CD4-positive, alpha-beta T cell treated with Interleukin-10 for 1 hour (primary cell): ENCODE data around the gene GYG2.
"Not testable (repeated sequence)": the region's sequence is repeated elsewhere in the genome, so short reads cannot be mapped to it uniquely, and the experiment has no call there.

ENCODE experiments used
- DNase-seq: peaks from one replicate; pipeline ENCODE4 v3.0.0-alpha.2; 2020

GYG2 gene

DNA sequence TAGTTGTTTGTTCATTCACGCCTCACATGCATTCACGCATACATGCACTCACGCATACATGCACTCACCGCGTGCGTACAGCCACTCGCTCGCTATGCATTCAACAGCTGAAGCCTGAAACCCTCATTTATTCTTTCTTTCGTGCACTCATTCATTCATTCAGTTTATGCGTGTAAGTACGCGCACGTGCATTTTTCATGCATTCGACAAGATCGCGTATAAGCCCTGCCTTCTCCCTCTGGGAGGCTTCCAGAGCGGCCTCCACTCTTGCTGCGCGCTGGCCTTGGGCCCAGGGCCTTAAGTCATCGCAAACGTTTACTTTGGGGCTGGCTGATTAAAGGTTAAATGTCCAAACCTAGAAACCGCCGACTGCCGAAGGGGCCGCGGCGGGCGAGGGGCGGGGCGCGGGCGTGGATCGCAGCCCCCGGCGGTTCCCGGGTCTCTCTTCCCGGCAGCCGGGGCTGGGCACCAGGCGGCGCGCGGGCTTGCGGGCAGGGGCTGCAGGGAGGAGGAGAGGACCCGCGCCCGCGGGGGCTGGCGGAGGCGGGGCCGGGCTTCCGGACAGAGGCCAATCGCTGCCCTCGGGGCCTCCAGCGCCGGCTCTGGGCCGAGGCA is at the start of gene GYG2:
TSS of gene GYG2 (plus strand) at position 587 of the 615 bp plus-strand sequence. CDS start 1,259 bp downstream, outside the sequence.
- no peak for DNase-seq

DNA sequence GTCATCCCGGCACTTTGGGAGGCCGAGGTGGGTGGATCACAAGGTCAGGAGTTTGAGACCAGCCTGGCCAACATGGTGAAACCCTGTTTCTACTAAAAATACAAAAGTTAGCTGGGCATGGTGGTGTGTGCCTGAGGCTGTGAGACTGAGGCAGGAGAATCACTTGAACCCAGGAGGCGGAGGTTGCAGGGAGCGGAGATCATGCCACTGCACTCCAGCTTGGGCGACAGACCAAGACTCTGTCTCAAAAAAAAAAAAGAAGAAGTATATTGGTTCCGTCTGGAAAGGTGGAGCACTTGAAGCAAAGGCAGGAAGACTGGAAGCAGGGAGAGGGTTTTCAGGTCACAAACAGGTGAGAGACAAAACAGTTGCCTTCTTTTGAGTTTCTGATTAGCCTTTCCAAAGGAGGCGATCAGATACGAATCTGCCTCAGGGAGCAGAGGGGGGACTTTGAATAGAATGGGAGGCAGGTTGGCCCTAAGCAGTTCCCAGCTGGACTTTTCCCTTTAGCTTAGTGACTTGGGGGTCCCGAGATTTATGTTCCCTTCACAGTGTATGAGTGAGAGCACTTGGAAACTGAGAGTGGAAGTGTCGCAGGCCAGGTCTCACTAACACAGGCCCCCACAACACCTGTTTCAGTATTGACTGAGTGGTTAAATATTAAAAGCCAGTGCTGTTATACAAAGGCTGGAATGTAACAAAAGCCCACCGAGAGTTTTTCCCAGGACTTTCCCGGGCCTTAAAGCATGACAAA is 48.1 kb upstream of the GYG2 start:
- DNase-seq: not testable (repeated sequence)

DNA sequence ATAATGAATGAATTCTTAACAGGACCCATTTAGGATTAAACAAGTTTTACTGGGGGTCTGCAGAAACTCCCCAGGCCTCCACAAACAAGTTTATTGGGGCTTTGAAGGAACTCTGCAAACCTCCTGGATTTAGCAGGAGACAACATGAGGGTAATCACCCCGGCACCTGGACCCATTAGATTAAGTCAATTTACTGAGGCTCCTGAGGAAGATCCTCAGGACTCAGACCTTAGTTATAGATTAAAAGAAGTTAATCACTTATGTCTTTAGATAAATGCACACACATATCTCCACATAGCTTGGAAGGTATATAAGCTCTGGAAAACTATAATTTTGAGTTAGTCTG is 47.5 kb upstream of the GYG2 start:
- DNase-seq: no peak

DNA sequence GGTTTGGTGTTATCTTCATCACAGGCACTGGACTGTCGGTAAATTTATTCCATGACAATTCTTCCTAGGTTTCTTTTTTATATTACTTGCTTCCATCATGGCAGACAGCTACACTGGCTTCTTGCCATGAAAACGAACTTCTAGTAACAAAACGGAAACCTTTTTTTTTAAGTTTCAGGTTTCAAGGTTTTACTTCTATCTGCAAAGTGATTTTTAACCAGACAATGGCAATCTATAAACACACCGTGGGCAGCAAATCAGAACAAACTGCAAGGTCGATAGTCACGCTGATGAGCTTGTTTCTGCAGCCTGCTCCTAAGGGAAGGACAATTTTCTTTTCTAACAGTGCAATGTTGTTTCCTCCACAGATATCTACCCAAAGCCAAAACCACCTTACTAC is 47.0 kb upstream of the GYG2 start:
- DNase-seq: no peak

DNA sequence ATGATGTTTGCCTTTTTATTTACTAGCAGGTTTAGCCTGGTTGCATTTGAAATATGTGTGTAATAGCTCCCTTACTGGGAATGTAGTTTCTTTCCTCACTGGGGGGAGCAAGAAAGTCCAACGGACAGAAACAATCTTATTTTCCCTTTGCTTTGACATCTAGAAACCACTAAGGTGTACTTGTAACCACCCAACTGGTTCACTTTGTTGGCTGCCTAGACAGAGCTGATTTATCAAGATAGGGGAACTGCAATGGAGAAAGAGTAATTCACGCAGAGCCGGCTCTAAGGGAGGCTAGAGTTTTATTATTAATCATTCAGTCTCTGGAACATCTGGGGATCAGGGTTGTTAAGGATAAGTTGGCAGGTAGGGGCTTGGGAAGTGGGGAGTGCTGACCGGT is 46.6 kb upstream of the GYG2 start:
- DNase-seq: no peak

DNA sequence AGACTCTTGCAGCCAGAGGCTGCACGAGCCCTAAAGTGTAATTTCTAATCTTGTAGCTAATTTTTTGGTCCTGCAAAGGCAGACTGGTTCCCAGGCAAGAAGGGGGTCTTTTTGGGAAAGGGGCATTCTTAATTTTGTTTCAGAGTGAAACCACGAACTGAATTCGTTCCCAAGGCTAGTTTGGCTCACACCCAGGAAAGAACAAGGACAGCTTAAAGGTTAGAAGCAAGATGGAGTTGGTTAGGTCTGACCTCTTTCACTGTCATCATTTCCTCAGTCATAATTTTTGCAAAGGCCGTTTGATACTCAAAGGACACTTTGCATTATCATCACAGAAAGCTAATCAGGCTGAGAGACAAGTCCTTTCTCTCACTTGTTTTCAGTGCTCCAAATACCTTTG is 46.0 kb upstream of the GYG2 start:
- no peak for DNase-seq

DNA sequence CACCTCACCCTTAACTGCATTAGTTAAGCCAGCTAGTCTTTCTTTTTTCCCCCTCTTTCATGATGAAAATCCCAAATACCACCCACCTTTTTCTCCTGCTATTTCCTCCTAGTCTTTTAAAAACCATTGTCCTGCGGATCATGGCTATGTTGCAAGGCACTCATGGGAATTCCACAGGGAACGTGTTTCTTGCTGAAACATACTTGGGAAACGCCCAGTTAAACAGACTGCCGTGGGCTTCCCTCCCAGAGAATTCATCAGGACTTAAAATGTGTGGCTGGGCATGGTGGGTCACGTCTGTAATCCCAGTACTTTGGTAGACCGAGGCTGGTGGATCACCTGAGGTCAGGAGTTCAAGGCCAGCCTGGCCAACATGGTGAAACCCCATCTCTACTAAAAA is 44.7 kb upstream of the GYG2 start:
- no peak for DNase-seq

DNA sequence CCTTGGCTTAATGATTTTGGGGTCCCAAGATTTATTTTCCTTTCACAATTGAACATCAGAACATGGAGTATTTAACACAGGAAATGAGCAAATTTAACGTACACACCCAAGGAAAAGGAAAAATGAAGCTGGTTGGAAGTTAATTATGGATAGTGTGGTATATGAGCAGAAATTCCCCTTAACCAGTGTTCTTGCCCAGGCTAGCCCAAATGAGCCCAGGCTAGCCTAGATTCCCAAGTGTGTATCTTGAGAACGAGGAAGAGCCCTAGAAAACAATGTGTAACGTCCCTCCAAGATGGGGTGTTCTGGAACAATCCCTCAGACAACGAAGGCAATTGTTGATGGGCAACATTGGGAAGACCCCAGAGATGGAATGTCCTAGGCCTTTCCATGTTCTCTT is 43.2 kb upstream of the GYG2 start:
- DNase-seq: no peak

DNA sequence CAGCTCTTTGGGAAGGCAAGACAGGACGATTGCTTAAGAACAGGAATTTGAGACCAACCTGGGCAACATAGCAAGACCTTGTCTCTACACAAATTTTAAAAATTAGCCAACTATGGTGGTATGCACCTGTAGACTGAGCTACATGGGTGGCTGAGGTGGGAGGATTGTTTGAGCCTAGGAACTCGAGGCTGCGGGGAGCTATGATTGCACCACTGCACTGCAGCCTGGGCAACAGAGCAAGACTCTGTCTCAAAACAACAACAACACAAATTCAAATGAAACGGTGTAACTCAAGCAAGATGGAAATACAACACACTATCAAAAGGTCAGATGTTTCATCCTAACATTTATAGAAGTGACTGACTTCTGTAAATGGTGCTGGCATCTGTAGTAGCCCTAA is 39.8 kb upstream of the GYG2 start:
- no peak for DNase-seq

DNA sequence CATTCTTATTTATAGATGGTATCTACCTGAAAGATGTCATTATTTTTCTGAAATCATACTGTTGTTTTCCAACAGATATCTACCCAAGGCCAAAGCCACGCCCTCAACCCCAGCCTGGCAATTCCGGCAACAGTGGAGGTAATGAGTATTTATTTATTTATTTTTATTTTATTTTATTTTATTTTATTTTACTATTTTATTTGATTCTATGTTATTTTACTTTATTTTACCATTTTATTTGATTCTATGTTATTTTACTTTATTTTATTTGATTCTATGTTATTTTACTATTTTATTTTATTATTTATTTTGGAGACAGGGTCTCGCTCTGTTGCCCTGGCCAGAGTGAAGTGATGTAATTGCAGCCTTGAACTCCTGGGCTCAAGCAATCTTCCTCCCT is 39.2 kb upstream of the GYG2 start:
- DNase-seq: no peak

DNA sequence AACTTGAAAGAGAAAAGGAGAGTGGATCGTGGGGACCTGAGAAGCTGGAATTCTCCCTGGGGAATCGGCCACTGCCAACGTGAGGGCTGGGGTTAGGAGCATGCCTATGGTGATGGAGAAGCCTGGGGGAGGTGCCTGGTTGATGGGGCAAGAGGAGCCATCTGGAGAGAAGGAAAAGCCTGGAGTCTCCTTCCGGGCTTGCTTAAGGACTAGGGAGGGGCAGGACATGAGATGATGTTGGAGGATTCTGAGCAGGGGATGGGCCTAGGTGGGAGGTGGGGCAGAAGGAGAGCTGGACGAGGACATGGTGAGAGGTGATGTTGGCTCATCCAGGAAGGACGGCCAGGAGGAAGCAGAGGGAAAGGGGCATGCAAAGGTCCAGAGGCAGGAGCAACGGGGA is 35.0 kb upstream of the GYG2 start:
- no peak for DNase-seq

DNA sequence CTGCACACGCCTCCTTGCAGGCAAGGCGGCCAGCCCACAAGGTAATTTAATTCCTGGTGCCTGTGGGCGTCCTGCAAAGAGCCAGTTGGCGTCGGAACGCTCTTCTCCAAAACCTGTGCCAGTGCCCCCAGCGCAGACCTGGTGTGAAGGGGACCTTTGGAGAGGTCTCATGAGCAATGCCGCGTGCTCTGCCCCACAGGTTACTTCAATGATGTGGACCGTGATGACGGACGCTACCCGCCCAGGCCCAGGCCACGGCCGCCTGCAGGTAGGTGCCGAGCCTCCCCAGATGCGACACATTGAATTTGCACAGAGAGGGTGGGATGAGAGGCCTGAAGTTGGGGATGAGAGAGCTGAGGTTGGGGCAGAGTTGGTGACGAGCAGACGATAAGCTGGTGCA is 34.4 kb upstream of the GYG2 start:
- DNase-seq: no peak

DNA sequence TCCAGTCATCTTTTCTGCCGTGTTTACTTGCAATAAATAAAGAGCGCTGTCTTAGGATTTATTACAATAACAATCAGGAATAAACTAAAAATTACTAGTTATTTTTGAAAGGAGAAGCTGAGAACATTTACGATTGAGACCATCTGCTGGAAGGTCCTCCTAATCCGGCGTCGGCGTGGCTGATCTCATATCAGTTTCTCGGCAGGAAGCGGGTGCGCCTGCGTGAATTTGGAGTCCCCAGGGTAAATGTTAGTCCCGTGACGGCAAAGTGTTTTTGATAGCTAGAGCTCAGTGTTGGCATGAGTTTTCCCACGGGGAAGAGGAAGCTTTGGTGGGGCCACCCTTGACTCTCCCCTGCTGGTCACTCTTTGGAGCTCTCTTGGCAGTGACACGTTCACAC is 31.9 kb upstream of the GYG2 start:
- DNase-seq: not testable (repeated sequence)

DNA sequence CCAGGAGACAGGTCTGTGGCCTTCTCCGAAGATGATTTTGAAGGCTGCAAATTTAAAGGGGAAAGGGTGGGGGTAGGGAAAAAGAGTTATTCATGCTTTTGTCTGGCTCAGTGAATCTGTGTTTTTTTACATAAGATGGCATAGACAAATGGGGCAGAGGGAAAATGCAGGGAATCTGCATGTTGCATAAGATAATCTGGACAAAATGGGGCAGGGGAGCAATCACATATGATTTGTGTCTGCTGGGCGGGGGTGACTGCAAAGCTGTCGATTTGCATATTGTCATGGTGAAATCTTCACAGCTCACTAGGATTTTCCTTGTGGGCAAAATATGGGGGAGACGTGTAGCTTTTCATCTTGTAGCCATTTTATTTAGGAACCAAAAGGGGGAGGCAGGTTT is 29.4 kb upstream of the GYG2 start:
- DNase-seq: no peak

DNA sequence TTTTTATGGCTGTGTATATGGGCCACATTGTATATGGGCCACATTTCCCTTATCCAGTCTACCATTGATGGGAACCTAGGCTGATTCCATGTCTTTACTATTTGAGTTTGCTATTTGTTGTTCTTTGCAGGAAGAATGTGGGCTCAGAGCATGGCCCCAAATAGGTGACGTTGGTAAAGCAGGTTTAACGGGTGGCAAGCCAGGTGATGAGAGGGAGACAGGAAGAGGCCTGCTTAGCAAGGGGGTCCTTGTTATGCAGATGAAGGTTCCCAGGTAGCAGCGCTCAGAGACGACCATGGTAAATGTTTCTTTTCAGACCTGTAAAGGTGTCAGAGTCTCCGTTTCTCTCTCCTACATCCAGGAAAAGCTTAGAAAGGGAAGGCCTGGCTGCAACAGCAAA is 28.8 kb upstream of the GYG2 start:
- DNase-seq: not testable (repeated sequence)

DNA sequence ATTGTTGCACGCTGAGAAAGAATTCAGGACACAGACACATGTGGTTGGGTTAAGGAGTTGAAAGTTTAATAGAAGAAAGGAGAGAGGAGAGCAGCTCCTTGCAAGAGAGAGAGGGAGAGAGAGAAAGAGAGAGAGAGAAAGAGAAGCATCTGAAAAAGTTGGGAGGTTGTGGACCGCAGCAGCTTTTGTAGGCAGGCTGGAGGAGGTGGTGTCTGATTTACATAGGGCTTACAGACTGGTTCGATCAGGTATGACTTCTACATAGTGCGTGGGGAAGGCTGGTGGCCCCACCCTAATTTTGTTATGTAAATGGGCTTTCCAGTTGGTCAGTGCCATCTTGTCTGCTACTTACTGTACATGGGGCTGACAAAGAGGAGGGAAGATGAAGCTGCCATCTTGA is 27.5 kb upstream of the GYG2 start:
- DNase-seq: no peak

DNA sequence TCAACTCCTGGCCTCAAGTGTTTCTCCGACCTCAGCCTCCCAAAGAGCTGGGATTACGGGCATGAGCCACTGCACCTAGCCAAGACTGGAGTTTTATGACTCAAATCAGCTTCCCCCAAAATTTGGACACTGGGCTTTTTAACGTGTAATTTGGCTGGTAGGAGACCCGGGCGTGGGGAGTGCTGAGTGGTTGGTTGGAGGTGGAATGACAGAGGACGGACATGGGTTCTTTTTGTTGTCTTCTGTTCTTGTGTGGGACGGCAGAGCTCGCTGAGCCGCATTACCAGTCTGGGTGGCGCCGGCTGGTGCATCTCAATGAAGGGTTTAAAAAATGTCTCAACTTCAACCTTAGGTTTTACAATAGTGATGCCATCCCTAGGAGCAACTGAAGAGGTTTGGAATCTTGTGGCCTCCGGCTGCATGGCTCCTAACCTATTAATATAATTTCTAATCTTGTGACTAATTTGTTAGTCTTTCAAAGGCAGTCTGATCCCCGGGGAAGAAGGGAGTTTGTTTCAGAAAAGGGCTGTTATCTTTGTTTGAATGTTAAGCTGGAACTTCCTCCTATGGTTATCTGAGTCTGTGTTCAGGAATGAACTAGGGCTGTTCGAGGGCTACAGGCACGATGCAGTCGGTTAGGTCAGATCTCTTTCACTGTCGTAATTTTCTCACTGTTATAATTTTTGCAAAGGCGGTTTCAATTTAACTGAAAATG is 26.2 kb upstream of the GYG2 start:
- DNase-seq: not testable (repeated sequence)

DNA sequence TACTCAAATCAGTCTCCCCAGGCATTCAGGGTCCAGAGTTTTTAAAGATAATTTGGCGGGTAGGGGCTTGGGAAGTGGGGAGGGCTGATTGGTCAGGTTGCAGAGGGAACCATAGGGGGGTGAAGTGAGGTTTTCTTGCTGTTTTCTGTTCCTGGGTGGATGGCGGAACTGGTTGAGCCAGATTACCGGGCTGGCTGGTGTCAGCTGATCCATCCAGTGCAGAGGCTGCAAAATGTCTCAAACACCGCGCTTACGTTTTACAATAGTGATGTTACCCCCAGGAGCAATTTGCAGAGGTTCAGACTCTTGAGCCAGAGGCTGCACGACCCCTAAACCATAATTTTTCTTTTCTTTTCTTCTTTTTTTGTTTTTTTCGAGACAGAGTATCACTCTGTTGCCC is 25.2 kb upstream of the GYG2 start:
- not testable (repeated sequence) for DNase-seq

DNA sequence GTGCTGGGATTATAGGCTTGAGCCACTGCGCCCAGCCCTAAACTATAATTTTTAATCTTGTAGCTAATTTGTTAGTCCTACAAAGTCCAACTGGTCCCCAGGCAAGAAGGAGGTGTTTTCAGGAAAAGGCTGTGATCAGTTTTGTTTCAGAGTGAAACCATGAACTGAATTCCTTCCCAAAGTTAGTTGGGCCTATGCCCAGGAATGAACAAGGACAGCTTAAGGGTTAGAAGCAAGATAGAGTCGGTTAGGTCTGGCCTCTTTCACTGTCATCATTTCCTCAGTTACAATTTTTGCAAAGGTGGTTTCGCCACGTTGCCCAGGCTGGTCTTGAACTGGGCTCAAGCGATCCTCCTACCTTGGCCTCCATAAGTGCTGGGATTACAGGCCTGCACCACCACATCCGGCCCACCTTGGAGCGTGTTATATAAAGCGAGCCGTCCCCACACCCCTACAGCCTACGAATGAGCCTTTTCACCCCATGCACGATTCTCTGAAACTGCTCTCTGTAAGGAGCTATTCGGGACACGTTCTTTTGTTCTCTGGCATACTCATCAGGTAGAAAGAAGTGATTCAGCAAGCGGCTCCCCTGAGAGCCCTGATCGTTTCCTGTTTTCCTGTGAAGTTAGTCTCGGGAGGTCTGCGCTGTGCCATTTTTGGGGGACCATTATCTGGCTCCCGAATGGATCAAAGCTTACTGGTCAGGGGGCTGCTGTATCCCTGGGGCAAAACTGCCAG is 24.5 kb upstream of the GYG2 start:
- DNase-seq: not testable (repeated sequence)

DNA sequence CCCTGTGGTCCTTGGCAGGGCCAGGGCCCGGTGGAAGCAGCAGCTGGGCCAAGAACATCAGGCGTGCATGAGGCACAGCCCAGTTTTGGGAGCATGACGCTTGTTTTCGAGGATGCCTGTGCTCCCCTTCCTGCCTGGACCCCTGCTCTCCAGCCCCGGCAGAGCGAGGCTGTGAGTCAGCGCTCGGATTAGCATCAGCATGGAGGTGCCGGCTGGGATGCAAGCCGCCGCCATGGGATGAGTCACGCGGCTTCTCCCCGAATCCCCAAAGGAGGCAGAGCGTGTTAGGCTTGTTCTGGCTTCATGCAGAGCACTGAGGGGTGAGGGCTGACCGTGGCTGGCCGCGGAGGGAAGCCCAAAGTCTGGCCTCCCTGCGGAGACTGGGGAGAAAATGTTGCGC is 23.9 kb upstream of the GYG2 start:
- not testable (repeated sequence) for DNase-seq

DNA sequence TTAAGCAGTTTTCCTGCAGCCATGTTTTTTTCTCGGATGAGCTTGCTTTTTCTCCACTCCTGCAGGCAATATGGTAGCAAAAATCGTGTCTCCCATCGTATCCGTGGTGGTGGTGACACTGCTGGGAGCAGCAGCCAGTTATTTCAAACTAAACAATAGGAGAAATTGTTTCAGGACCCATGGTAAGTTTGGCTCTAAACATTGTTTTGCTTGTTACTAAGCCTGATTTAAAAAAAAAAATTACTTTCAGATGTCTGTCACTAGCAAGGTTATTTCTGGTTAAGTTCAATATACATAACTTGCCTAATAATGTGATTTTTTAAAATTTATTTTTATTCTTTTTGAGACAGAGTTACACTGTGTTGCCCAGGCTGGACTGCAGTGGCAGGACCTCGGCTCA is 17.5 kb upstream of the GYG2 start:
- DNase-seq: no peak

DNA sequence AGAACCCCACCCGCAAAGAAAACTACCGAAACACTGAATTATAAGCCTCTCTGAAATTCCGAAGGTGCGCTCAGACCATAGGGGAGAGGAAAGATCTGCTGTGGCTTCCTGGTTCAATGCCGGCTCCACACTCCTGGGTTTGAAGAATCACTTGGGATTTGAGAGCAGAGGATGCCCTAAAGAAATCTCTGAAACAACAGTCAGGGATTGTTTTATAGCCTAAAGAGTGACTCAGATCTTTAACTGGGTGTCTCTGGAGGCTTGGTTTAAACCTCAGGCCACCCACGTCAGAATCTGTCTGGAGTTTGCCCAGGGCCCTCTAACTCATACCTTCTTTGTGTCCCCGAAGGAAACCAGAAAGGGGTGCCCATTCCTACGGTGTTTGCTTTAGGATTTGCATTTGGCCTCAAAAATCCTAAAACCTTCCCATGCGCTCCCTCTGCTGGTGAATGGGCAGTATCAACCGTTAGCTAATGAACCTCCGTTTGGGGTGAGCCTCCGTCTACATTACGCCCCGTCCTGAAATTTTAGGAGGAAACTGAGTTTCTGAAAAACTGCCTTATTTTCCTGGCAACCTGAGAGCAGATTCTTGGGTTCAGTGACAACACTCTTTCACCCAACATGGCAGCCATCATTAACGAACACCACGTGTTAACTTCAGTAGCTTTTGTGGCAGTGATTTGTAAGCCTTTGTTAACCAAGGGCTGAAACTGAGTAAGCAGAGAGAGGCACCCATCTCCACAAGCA is 16.4 kb upstream of the GYG2 start:
- peak; percentile 54 for DNase-seq

DNA sequence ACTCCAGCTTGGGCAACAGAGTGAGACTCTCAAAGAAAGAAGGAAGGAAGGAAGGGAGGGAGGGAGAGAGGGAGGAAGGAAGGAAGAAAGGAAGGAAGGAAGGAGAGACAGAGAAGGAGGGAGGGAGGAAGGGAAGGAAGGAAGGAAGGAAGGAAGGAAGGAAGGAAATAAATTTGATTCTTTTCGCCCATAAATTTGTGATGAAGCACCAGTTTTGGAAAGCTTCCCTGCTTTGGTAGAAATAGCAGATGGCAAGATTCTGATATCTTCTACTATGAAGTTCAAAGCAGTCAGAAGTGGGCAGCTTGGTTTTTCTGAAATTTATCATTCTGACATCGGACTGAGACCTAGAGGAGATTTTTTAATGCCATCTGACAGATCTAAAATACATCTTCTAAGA is 11.7 kb upstream of the GYG2 start:
- no peak for DNase-seq
